ENCODE data around the gene NPHS1.
"Not testable (repeated sequence)": the region's sequence is repeated elsewhere in the genome, so short reads cannot be mapped to it uniquely, and the experiment has no call there.

NPHS1 gene

GRCh38 chr19:35811317-35812219, 40.7 kb downstream of the NPHS1 start:
- DNase-seq = no peak

GRCh38 chr19:35807633-35808032, 44.7 kb downstream of the NPHS1 start:
- no peak for DNase-seq

DNA sequence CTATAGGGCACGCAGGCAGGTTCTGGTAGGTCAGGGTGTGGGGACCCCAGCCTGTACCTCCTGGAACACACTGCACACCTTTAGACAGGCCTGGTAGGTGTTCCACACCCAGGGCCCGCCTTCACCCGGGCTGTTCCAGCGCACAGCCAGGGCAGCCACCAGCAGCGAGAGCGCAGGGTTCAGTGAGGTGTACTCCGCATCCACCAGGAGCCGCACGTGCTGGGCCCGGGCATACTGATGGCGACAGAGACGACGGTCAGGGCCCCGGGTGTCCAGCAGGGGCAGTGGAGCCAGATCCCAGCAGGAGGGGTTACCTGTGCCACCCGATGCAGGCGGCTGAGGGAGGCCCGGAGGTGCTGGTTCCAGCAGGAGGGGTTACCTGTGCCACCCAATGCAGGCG, 45.7 kb downstream of the NPHS1 start:
- no peak for DNase-seq

DNA sequence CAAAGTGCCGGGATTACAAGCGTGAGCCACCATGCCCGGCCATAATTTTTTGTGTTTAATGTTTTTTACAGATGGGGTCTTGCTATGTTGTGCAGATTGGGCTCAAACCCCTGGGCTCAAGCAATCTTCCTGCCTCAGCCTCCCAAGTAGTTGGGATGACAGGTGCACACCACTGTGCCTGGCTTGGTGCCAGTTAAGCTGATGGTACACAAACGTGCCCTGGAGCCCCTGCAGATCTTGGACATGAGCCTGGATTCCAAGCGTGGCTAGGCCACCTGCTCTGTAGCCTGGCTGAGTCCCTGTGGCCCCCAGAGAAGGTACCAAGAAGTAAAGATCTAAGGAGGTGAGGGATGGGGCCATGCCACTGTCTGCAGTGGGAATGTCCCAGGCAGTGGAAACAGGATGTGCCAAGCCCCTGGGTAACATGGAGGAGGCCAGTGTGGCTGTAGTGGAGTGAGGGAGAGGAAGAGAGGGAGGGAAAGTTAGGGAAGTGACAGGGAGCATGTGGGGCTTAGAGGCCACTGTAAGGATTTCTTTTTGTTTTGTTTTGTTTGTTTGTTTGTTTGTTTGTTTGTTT, 46.7 kb downstream of the NPHS1 start:
- no peak for DNase-seq

DNA sequence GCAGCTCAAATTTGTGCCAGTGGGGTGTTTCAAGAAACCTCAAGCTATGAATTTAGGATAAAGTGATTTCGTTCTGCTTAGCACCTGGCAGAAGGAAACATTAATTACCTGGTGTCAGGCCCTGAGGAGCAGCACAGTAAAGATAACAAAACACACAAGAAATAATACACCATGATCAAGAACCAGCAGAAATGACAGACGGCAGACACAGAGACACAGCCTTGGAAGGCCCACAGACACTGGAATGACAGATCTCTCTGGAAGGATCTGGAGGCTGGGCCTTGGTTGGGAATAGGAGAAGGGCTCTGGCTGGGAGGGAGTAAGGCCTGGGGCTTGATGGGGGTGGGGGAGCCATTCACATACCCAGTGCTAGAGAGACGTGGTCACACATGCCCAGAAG, 50.5 kb downstream of the NPHS1 start:
- no peak for DNase-seq

GRCh38 chr19:35797663-35798062, 54.6 kb downstream of the NPHS1 start:
- DNase-seq = no peak

GRCh38 chr19:35796645-35797542, 55.4 kb downstream of the NPHS1 start:
- no peak for DNase-seq

DNA sequence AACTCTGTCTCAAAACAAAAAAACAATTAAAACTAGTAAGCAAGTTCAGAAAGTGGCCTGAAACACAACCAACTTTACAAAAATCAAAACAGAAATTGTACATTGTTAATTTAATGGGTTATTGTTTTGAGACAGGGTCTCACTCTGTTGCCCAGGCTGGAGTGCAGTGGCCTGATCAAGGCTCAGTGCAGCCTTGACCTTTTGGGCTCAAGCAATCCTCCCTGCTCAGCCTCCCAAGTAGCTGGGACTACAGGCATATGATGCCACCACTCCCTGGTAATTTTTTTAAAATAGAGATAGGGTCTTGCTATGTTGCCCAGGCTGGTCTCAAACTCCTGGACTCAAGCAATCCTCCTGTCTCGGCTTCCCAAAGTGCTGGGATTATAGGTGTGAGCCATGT, 56.7 kb downstream of the NPHS1 start:
- not testable (repeated sequence) for DNase-seq

DNA sequence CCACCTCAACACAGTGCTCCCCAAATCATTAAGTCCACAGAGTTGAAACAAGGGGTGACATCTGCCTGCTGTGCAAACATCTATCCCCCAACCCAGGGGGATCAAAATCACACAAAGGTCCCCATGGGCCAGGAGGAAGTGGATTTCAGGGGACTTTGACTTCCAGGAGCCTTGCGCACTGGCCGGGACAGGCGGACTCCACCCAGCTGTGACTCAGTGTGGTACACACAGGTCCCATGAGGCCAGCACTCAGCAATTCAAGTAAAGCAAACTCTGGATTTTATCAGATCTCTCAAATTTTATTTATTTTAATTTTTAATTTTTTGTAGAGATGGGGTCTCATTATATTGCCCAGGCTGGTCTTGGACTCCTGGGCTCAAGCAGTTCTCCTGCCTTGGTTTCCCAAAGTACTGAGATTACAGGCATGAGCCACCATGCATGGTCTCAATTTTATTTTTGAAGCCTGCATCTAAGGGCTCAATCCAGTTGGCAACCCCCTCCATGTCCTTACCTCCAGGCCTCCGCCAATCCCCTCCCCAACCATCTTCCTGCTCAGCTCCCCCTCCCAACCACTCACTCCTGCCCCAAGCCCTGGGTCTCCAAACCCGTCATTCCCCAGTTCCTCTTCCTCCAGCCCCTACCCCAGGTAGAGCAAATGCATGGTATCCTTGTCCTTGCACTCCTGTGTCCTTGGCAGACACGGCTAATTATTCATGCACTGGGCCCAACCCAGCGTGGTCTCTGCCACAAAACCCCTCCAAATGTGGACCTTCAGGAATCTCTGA, 58.7 kb downstream of the NPHS1 start:
- DNase-seq = no peak

GRCh38 chr19:35792888-35793287, 59.4 kb downstream of the NPHS1 start:
- DNase-seq = no peak

DNA sequence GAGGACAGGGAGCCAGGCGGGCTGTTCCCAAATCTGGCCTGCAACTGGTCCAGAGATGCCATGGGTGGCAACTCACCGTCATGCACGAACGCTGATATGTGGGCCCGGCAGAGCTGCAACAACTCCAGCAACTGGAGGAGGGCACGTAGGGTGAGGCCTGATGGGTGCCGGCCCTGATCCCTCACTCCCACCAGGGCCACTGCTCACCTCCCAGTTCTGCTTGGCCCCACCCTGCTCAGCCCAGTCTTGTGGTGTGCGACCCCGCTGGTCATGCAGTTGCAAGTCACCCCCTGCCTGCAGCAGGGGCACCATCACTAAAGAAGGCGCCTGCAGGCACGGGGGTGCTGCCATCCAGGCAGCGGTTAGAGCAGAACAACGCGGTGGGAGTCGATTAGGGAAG, 60.0 kb downstream of the NPHS1 start:
- DNase-seq = no peak

DNA sequence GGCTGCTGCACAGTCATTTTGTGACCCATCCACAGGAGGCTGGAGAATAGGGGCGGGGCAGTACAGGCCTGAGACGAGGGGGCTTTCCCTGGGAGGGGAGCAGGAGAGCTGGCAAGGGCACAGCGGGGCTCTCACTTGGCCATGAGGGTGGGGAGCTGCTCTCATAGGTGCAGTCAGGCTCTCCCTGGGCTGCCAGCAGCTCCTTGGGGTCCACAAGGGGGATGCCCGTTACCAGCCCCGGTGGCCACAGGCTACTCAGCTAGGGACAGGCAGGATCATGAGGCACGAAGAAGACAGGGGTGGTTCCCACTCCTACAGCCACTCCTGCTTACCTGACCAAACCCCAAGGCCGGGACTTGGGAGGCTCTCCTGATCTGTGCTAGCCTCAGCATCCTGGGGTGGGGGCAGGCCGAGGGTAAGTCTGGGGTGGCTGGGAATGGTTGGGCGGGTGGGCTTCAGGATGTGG, 60.5 kb downstream of the NPHS1 start:
- no peak for DNase-seq

GRCh38 chr19:35790981-35791813, 61.1 kb downstream of the NPHS1 start:
- no peak for DNase-seq

DNA sequence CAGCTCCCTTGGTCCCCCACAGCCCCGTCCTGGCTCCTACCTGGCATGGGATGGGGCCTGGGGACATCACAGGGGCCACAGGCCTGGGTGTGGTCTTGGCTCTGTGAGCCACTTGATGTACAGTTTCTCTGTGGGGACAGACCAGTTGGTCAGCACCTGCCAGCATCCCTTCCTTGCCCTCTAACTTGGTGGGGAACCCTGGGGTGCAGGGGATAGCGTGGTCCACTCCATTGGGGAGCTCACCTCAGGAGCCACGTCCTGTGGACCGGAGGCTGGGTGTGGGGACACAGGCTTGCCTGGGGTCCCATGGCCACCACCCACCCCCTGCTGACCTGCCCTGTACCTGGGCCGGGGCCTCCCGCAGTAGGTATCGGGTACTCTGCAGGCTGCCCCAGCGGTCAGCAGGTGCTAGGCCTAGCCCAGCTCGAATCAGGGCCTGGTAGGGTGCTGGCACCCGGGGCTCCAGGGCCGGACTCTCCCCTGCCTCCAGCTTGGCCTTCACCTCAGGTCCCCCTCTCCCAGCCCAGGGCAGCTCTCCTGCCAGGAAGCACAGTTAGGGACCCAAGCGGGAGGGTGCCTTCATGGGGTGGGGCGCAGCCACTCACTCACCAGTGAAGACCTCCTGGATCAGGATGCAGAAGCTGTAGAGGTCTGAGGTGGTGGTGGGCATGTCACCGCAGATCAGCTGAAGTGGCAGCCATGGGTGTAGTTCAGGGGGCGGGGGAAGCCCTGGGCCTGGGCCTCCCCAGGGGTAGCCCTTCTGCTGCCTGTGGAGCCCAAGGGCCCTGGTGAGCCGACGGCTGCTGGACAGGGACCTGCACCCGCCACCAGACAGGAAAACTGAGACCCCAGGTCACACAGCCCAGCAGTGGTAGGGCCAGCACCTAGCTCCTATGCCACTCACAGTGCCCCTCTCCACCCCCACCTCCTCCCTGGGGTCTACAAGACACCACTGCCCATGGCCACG, 62.0 kb downstream of the NPHS1 start:
- DNase-seq = no peak

GRCh38 chr19:35789195-35789977, 62.9 kb downstream of the NPHS1 start:
- DNase-seq = no peak

DNA sequence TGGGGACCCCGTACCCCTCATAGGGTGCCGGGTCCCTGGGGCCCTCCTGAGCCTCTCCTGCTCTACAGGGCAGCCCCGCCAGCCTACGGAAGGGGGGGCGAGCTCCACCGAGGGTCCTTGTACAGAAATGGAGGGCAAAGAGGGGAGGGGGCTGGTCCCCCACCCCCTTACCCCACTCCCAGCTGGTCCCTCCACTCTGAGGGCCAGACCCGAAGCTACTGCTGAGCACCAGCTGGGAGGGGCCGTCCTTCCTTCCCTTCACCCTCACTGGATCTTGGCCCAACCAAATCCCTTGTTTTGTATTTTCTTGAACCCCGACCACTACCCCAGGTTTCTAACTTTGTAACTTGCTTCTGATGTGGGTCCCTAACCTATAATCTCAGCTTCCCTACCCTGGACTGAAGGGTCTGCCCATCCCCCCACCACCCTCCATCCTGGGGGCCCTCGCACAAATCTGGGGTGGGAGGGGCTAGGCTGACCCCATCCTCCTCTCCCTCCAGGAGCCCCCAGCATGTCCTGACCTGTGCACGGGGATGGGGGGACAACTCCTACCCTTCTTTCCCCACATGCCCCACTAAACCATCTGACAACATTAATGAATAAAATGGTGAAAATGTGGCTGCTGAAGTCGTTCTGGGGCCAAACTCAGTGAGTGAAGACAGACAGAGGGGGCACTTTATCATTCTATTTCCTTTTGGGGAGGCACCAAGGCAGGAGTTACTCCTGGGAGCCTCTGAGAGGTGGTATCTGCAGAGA, 63.9 kb downstream of the NPHS1 start:
- no peak for DNase-seq

- DNase-seq = no peak
These were observed 65.0 kb downstream of the NPHS1 start for GRCh38 chr19:35787227-35787799.
